HFFc6 (cell line): ENCODE measurements around the gene ENOX2. TPM values are rescaled to one million over a fixed set of nuclear protein-coding genes. Genes with fewer than 3 reads are reported as not detected.

ENCODE experiments used
- DNase-seq: peaks from one replicate; pipeline ENCODE4 v3.0.0-alpha.2; 2018
- H3K27ac Mint-ChIP-seq: 2 replicates; pipeline ENCODE4 v1.8.0; 2020; ENCODE audit warnings: mild to moderate bottlenecking, mixed read lengths
- H3K27me3 Mint-ChIP-seq: 2 replicates; pipeline ENCODE4 v1.8.0; 2021; ENCODE audit warnings: mild to moderate bottlenecking, moderate library complexity, mixed read lengths; ENCODE audit not compliant: insufficient read depth
- H3K36me3 Mint-ChIP-seq: 2 replicates; pipeline ENCODE4 v1.8.0; 2021; ENCODE audit warnings: low read depth, mixed read lengths
- H3K4me1 Mint-ChIP-seq: 2 replicates; pipeline ENCODE4 v1.8.0; 2020; ENCODE audit warnings: low read depth, mixed read lengths
- H3K4me3 Mint-ChIP-seq: 2 replicates; pipeline ENCODE4 v1.8.0; 2020; ENCODE audit warnings: mild to moderate bottlenecking, moderate library complexity, mixed read lengths
- H3K9me3 Mint-ChIP-seq: 2 replicates; pipeline ENCODE4 v1.8.0; 2020; ENCODE audit warnings: mild to moderate bottlenecking, mixed read lengths
- total RNA-seq, 6 experiments: library from RNA; stranded (reverse); fragmentation: NEBNext Ultra II Directional; extraction: Animal tissue kit (Norgen Biotek cat#: 25700); gene quantifications; 2 replicates in 1 of 6; 3 replicates in 5 of 6; pipeline ENCODE4 v1.2.3, GENCODE V29; 2021
- TF ChIP-seq, protein P1 (sequence below): fragments of 200-600 bp; sonication (generic); IDR thresholded peaks from 2 replicates; pipeline ENCODE4 v1.5.0; 2021; ENCODE audit warnings: antibody characterized with exemption, mild to moderate bottlenecking

Gene ENOX2
- total RNA-seq, 6 experiments from 2014 or later, result 10.8 to 13.5 (median 11.9) TPM

DNA sequence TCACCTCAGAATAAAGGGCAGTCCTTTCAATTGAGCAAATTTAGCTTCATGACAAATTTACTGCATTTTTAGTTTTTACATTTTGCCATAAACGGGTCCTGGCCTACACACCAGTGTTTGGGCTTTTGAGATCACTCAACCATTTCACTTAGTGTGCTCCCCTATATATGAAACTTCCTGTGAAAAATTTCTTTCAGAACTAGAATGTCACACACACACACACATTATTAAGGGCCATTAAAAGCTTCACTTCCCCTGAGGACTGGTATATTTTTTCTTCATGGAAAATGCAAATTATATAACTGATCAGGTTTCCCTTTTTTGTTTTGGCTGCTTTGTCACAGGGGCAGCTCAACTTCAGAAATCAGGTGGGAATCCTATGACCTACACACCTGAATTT lies 206.5 kb downstream of the ENOX2 start:
- TF ChIP-seq, protein P1, sequence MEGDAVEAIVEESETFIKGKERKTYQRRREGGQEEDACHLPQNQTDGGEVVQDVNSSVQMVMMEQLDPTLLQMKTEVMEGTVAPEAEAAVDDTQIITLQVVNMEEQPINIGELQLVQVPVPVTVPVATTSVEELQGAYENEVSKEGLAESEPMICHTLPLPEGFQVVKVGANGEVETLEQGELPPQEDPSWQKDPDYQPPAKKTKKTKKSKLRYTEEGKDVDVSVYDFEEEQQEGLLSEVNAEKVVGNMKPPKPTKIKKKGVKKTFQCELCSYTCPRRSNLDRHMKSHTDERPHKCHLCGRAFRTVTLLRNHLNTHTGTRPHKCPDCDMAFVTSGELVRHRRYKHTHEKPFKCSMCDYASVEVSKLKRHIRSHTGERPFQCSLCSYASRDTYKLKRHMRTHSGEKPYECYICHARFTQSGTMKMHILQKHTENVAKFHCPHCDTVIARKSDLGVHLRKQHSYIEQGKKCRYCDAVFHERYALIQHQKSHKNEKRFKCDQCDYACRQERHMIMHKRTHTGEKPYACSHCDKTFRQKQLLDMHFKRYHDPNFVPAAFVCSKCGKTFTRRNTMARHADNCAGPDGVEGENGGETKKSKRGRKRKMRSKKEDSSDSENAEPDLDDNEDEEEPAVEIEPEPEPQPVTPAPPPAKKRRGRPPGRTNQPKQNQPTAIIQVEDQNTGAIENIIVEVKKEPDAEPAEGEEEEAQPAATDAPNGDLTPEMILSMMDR, result no peak
- H3K4me1 Mint-ChIP-seq, result no peaks in the 10 kb centered on the region
- DNase-seq, result no peak
- H3K9me3 Mint-ChIP-seq, result no peaks in the 10 kb centered on the region
- no peak overlapping the region for H3K27ac Mint-ChIP-seq
- H3K27me3 Mint-ChIP-seq, result no peaks in the 10 kb centered on the region
- H3K36me3 Mint-ChIP-seq, result no peaks in the 10 kb centered on the region
- H3K4me3 Mint-ChIP-seq, result no peak overlapping the region

GRCh38 chrX:130695931-130696330 lies 207.1 kb downstream of the ENOX2 start:
- Mint-ChIP-seq H3K27ac (no peak overlapping the region), H3K9me3 (no peaks in the 10 kb centered on the region), H3K27me3 (no peaks in the 10 kb centered on the region), H3K4me3 (no peak overlapping the region), H3K36me3 (no peaks in the 10 kb centered on the region), H3K4me1 (no peaks in the 10 kb centered on the region)
- TF ChIP-seq, protein P1, result no peak
- DNase-seq, result no peak

DNA sequence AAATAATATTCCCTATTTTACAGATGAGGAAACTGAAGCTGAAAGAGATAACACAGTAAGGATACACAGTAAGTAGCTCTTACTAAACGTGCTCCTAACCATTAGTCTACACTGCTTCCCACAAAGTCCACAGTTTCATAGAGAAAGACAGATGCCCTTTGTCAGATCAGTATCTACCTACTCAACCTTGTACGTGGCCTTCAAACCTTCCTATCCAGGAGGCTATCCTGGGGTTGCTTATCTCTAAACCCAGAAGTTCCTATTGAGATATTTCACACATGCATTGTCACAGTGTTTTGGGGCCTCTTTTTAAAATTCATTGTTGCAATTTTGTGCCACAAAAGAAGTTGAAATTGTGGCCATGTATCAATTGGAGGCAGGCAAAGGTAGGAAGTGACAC lies 208.0 kb downstream of the ENOX2 start:
- TF ChIP-seq, protein P1, result no peak
- no peak for DNase-seq
- Mint-ChIP-seq H3K9me3 (no peaks in the 10 kb centered on the region), H3K36me3 (no peaks in the 10 kb centered on the region), H3K4me3 (no peak overlapping the region), H3K4me1 (no peaks in the 10 kb centered on the region), H3K27ac (no peak overlapping the region), H3K27me3 (no peaks in the 10 kb centered on the region)

DNA sequence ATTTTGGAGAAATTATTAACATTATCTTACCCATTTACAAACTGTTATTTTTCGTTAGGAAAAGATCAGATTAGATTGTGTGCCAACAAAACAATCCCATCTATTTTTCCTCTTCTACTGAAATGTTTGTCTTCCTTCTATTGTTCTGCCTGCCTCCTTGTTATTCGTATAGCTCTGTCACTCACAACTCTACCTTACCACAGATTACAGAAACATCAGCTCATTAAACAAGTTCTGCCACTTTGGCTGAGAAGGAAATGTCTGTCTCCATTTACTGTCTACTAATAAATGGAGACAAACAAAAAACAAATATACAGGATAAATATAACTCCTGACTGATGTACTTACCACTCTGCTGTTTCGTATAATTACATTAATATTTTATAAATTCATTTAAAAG lies 211.4 kb downstream of the ENOX2 start:
- H3K36me3 Mint-ChIP-seq, result peaks cover under 1% of the 10 kb centered on the region; the same call in 1 of the 2 replicates
- no peaks in the 10 kb centered on the region for H3K9me3 Mint-ChIP-seq
- no peak for DNase-seq
- TF ChIP-seq, protein P1, result no peak
- no peak overlapping the region for H3K27ac Mint-ChIP-seq
- H3K27me3 Mint-ChIP-seq, result no peaks in the 10 kb centered on the region
- no peaks in the 10 kb centered on the region for H3K4me1 Mint-ChIP-seq
- H3K4me3 Mint-ChIP-seq, result no peak overlapping the region

- Mint-ChIP-seq H3K4me3 (no peak overlapping the region), H3K4me1 (peaks cover 4% of the 10 kb centered on the region), H3K27me3 (no peaks in the 10 kb centered on the region), H3K36me3 (peaks cover 12% of the 10 kb centered on the region; the same call in 1 of the 2 replicates), H3K9me3 (no peaks in the 10 kb centered on the region), H3K27ac (no peak overlapping the region)
- no peak for DNase-seq
- TF ChIP-seq, protein P1, result no peak
Measured at GRCh38 chrX:130688360-130688759, 214.6 kb downstream of the ENOX2 start.

DNA sequence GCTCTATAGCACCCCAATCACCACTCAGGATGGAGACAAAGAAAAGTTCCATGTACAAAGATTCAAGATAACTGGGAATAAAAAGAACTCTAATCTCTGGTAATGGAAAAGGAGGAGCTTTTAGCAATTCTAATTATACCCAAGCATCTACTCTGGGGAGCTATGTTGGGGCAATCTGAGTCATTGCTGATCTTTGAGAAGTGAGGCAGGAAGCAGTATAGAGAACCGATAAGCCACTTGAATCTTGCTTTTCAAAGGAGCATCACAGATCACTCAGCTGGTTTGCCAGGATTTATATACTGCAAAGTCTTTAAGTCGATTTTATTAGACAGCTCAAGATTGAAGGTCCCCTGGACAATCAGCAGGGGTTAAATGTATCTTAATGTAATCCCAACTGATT lies 220.0 kb downstream of the ENOX2 start:
- peak overlapping the region; percentile 83 for H3K27ac Mint-ChIP-seq
- peaks cover 26% of the 10 kb centered on the region for H3K4me1 Mint-ChIP-seq
- peak; percentile 62 for DNase-seq
- H3K27me3 Mint-ChIP-seq, result no peaks in the 10 kb centered on the region; the same call in 1 of the 2 replicates
- H3K4me3 Mint-ChIP-seq, result peak overlapping the region; percentile 72
- H3K9me3 Mint-ChIP-seq, result 0 out of 2 replicates have a peak, but pooled peaks cover 3% of the 10 kb centered on the region
- peaks cover 12% of the 10 kb centered on the region; the same call in 1 of the 2 replicates for H3K36me3 Mint-ChIP-seq
- TF ChIP-seq, protein P1, result no peak
